Measurements from ENCODE around the gene DLGAP4. TPM values are rescaled to one million over a fixed set of nuclear protein-coding genes. Genes with fewer than 3 reads are reported as not detected.

The DLGAP4 gene
- total RNA-seq, 4 donors from 2014 or later, result 33.5 to 159 (median 56.6) TPM

GRCh38 chr20:36576081-36576445, 269.9 kb downstream of the DLGAP4 start:
- no peaks in the 10 kb centered on the region for H3K27me3 ChIP-seq
- no peak overlapping the region for H3K4me3 ChIP-seq
- DNase-seq, result no peak
- peaks cover 11 to 31% (median 26%) of the 10 kb centered on the region in 4 donors for H3K4me1 ChIP-seq
- in situ Hi-C loops (cut with MboI; ENCODE audit: low pct_ligation_motif_present in 1 of 4, low pct_unique_long_range_greater_than_20kb in 1 of 4, low sequenced_read_pairs in 3 of 4) (no loop called here), intact Hi-C loops (cut with DNase I; ENCODE audit: low total_unique reads) (no loop called here)
- TF ChIP-seq POLR2A (IDR thresholded peaks at IDR 0.05), result no peak
- no peak for TF ChIP-seq CTCF (IDR thresholded peaks at IDR 0.05)
- no peak for TF ChIP-seq POLR2AphosphoS5 (IDR thresholded peaks at IDR 0.05)
- TF ChIP-seq EP300 (IDR thresholded peaks at IDR 0.05; ENCODE audit: low read depth), result no peak
- WGBS, 2 donors (ENCODE audit: low coverage in 1 of 2), result 57 to 71% methylated on average over 1 of the region's 1 CpG
- peak overlapping the region; percentile 89 to 97 (median 92) for H3K27ac ChIP-seq
- no peaks in the 10 kb centered on the region for H3K9me3 ChIP-seq
- H3K36me3 ChIP-seq, result peaks cover 0 to 10% (median 0%) of the 10 kb centered on the region in 4 donors

Small RNA genes within 50 kb of the gene (small RNA-seq; reads per million reads assigned to genes)
- 0 reads per million in 4 donors for gene RF00017

Other genes with a start within 250 kb of the DLGAP4 start
- 100 to 1,000 TPM in 1 of 4 donors, 10 to 100 TPM in 3; 36.4 to 167 (median 79.4) TPM for gene EPB41L1, start 151.6 kb upstream of the DLGAP4 start, total RNA-seq
- 10 to 100 TPM; 18.7 to 25.5 (median 24.1) TPM for gene AAR2, start 69.9 kb upstream of the DLGAP4 start, total RNA-seq
- gene MYL9, start 235.2 kb downstream of the DLGAP4 start, total RNA-seq, result 100 to 1,000 TPM; 156 to 974 (median 332) TPM